Left ventricle myocardium inferior (tissue), 1 donor: Measurements from ENCODE around the gene LDLRAD4. TPM values are rescaled to one million over a fixed set of nuclear protein-coding genes. Genes with fewer than 3 reads are reported as not detected.

Experiments used
- DNase-seq: peaks from one replicate; pipeline ENCODE4 v3.0.0-alpha.2; 2020
- H3K27ac ChIP-seq: fragments of 200-600 bp; replicated peaks from 2 replicates; pipeline ENCODE4 v1.8.0; 2021
- H3K27me3 ChIP-seq: fragments of 200-600 bp; 2 replicates; pipeline ENCODE4 v1.8.0; 2021; ENCODE audit warnings: low read depth
- H3K36me3 ChIP-seq: fragments of 200-600 bp; 2 replicates; pipeline ENCODE4 v1.8.0; 2021
- H3K4me1 ChIP-seq: fragments of 200-600 bp; 2 replicates; pipeline ENCODE4 v1.8.0; 2021
- H3K4me3 ChIP-seq: fragments of 200-600 bp; 2 replicates; pipeline ENCODE4 v1.8.0; 2021; ENCODE audit warnings: mild to moderate bottlenecking, moderate library complexity
- H3K9me3 ChIP-seq: fragments of 200-600 bp; replicated peaks from 2 replicates; pipeline ENCODE4 v1.8.0; 2021
- intact Hi-C: fragments of 100-400 bp; cut with micrococcal nuclease; formaldehyde crosslinking; loops from one replicate; pipeline ENCODE4 v1.11.0; 2022
- total RNA-seq: library from RNA; stranded (reverse); fragmentation: NEBNext Ultra II Directional; extraction: Animal tissue kit (Norgen Biotek cat#: 25700); gene quantifications from one replicate; pipeline ENCODE4 v1.2.1, GENCODE V29; 2021
- TF ChIP-seq, protein P1 (sequence below): fragments of 200-600 bp; IDR thresholded peaks from 2 replicates; pipeline ENCODE4 v1.8.0; 2021; ENCODE audit warnings: antibody characterized with exemption, mild to moderate bottlenecking, borderline replicate concordance
- donor health status: DM: no; HTN: yes; CAD: no; lungs with severe emphysema.

LDLRAD4 gene
- total RNA-seq, 1 donor from 2014 or later: 43.3 TPM

DNA sequence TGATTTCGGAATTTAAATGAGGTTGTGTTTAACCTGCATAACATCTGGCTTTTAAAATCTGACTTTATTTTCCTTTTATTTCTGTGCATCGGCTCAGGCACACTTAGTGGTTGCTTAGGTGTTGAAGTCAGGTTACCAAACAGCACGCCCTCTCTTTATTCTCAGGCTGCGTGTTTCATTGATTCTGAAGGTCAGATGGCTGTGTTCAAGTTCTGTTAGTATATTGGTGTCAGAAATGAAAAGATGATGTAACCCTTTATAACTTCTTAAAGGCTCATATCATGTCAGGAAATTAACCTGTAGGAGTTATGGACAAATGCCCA lies 246.5 kb downstream of the LDLRAD4 start:
- H3K4me1 ChIP-seq: peaks cover 34% of the 10 kb centered on the region
- intact Hi-C loops: no loop called here
- H3K27ac ChIP-seq: peak overlapping the region; percentile 80
- DNase-seq: no peak
- peak overlapping the region; percentile 35 for H3K4me3 ChIP-seq
- peaks cover 6% of the 10 kb centered on the region for H3K9me3 ChIP-seq
- no peaks in the 10 kb centered on the region for H3K36me3 ChIP-seq
- TF ChIP-seq, protein P1, sequence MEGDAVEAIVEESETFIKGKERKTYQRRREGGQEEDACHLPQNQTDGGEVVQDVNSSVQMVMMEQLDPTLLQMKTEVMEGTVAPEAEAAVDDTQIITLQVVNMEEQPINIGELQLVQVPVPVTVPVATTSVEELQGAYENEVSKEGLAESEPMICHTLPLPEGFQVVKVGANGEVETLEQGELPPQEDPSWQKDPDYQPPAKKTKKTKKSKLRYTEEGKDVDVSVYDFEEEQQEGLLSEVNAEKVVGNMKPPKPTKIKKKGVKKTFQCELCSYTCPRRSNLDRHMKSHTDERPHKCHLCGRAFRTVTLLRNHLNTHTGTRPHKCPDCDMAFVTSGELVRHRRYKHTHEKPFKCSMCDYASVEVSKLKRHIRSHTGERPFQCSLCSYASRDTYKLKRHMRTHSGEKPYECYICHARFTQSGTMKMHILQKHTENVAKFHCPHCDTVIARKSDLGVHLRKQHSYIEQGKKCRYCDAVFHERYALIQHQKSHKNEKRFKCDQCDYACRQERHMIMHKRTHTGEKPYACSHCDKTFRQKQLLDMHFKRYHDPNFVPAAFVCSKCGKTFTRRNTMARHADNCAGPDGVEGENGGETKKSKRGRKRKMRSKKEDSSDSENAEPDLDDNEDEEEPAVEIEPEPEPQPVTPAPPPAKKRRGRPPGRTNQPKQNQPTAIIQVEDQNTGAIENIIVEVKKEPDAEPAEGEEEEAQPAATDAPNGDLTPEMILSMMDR: no peak
- no peaks in the 10 kb centered on the region for H3K27me3 ChIP-seq

GRCh38 chr18:13465476-13465875 lies 246.9 kb downstream of the LDLRAD4 start:
- no peak for DNase-seq
- intact Hi-C loops: no loop called here
- Histone ChIP-seq H3K27me3 (no peaks in the 10 kb centered on the region), H3K4me1 (peaks cover 37% of the 10 kb centered on the region), H3K4me3 (peak overlapping the region; percentile 35), H3K36me3 (no peaks in the 10 kb centered on the region), H3K9me3 (peaks cover 6% of the 10 kb centered on the region), H3K27ac (peak overlapping the region; percentile 80)
- TF ChIP-seq, protein P1: no peak

- Histone ChIP-seq H3K4me1 (peaks cover 39% of the 10 kb centered on the region), H3K4me3 (no peak overlapping the region), H3K27ac (peak overlapping the region; percentile 82), H3K9me3 (peaks cover 6% of the 10 kb centered on the region), H3K36me3 (no peaks in the 10 kb centered on the region), H3K27me3 (no peaks in the 10 kb centered on the region)
- TF ChIP-seq, protein P1: no peak
- intact Hi-C loops: loop anchor here (10.0 kb wide), 1 partner anchor 56 kb away; no protein-coding TSS in a partner anchor
- no peak for DNase-seq
Measured at GRCh38 chr18:13470516-13471197, 252.1 kb downstream of the LDLRAD4 start.

DNA sequence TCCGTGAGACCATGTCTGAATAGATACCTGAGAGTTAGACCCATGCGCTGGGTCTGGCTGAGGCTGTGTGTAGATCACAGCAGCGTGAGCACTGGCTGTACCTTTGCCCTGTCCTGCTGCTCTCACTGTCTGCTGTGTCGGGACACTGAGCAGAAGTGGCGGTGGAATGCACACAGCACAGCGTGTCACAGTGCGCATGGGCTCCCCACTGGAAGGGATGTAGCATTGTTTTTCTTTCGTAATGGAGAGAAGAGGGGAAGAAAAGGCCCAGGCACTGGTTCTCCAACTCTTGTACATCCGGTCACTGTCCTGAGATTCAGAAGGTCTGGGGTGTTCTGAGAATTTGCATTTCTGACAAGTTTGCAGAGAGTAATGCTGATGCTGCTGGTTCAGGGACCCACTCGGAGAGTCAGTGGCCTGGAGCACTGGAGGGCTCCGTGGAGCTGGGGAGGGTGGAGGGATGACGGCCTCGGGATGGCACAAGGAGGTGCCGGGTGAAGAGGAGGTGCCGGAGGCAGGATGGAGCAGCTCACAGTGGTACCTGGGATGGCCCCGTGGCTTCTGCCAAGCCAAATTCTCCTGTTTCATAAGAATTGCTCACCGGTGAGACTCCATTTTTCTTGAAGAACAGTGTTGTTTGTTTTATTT lies 252.8 kb downstream of the LDLRAD4 start:
- TF ChIP-seq, protein P1: no peak
- peak; percentile 68 for DNase-seq
- intact Hi-C loops: loop anchor here (10.0 kb wide), 1 partner anchor 57 kb away; no protein-coding TSS in a partner anchor
- H3K4me3 ChIP-seq: no peak overlapping the region
- no peaks in the 10 kb centered on the region for H3K27me3 ChIP-seq
- H3K4me1 ChIP-seq: peaks cover 32% of the 10 kb centered on the region
- peaks cover 6% of the 10 kb centered on the region for H3K9me3 ChIP-seq
- no peaks in the 10 kb centered on the region for H3K36me3 ChIP-seq
- peak overlapping the region; percentile 82 for H3K27ac ChIP-seq

DNA sequence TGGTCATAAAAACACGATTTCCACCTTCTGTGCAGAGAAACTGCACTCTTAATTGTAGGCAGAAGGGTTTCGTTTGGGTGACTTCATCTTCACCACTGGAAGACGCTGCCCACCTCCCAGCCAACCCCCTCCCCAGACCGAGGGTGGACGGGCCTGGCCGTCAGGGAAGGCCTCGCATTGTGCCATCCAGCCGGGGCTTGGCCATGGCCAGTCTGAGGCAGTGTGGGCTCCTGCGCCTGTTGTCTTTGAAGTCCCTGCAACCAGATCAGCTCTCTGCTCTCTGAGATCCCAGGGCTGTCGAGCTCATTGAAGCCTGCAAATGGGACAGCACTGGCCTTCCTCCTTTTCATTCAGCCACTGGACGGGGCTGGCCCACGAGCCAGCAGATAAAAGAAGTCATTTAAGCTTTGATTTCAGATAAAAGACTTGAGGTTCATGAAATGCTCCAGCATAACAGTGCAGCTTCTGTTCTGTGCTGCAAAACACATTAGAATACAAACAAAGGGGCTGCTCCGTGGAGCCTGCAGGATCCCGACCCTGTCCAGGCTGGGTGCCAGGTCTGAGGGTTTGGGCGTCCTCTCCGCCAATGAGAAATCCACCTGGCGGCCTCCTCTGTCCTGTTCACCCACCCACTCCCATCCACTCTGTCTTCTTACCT lies 253.5 kb downstream of the LDLRAD4 start:
- intact Hi-C loops: loop anchor here (10.0 kb wide), 1 partner anchor 57 kb away; no protein-coding TSS in a partner anchor
- Histone ChIP-seq H3K9me3 (no peaks in the 10 kb centered on the region), H3K36me3 (no peaks in the 10 kb centered on the region), H3K4me3 (no peak overlapping the region), H3K27ac (peak overlapping the region; percentile 82), H3K4me1 (peaks cover 34% of the 10 kb centered on the region), H3K27me3 (no peaks in the 10 kb centered on the region)
- TF ChIP-seq, protein P1: no peak
- DNase-seq: no peak
